Heart left ventricle (tissue), 16 donors: ENCODE measurements around the gene BTBD1. TPM values are rescaled to one million over a fixed set of nuclear protein-coding genes. Genes with fewer than 3 reads are reported as not detected.

Experiments used
- ATAC-seq, 4 donors: fragments of 200-7000 bp; cut with Tn5 transposase; one replicate each; pipeline ENCODE4 v1.9.1; 2020 to 2022; ENCODE audit warnings: moderate library complexity in 4 of 4, mild to moderate bottlenecking in 3 of 4, moderate number of reproducible peaks in 1 of 4
- DNase-seq, 5 donors: peaks; one replicate each; pipeline ENCODE4 v3.0.0-alpha.2; 2020
- H3K27ac ChIP-seq, 12 donors: fragments of 200-600 bp; sonication (generic) in 4 of 12; one replicate each; pipeline versions ENCODE4 v1.5.0 to v1.8.0; 2016 to 2022; ENCODE audit warnings: mild to moderate bottlenecking in 2 of 12
- H3K27me3 ChIP-seq, 9 donors: fragments of 200-600 bp; sonication (generic) in 2 of 9; one replicate each; pipeline versions ENCODE4 v1.5.1 to v1.8.0; 2016 to 2022; ENCODE audit warnings: mild to moderate bottlenecking in 3 of 9
- H3K36me3 ChIP-seq, 9 donors: fragments of 200-600 bp; sonication (generic) in 2 of 9; one replicate each; pipeline versions ENCODE4 v1.5.0 to v1.8.0; 2018 to 2022; ENCODE audit warnings: mild to moderate bottlenecking in 2 of 9
- H3K4me1 ChIP-seq, 12 donors: fragments of 200-600 bp; sonication (generic) in 4 of 12; one replicate each; pipeline versions ENCODE4 v1.5.0 to v1.8.0; 2016 to 2022; ENCODE audit warnings: mild to moderate bottlenecking in 3 of 12
- H3K4me3 ChIP-seq, 12 donors: fragments of 200-600 bp; sonication (generic) in 4 of 12; one replicate each; pipeline versions ENCODE4 v1.5.0 to v1.8.0; 2017 to 2022; ENCODE audit warnings: mild to moderate bottlenecking in 9 of 12, moderate library complexity in 4 of 12
- H3K9me3 ChIP-seq, 12 donors: fragments of 200-600 bp; sonication (generic) in 4 of 12; one replicate each; pipeline versions ENCODE4 v1.5.0 to v1.8.0; 2016 to 2022; ENCODE audit warnings: mild to moderate bottlenecking in 1 of 12
- POLR2A ChIP-seq, 2 donors: fragments of 450-650 bp; IDR thresholded peaks; one replicate each; pipeline ENCODE4 v1.6.1; 2017; ENCODE audit warnings: antibody characterized with exemption in 2 of 2, mild to moderate bottlenecking in 2 of 2, moderate library complexity in 2 of 2
- WGBS, 4 donors: extraction: QIAGEN DNeasy Blood & Tissue Kit in 2 of 4; methylation state at CpG; one replicate each; pipeline versions ENCODE4 v1.1.5 to v1.1.7; 2013 to 2018; 5-methylcytosine and 5-hydroxymethylcytosine counted together
- intact Hi-C, 10 donors: fragments of 100-400 bp; cut with DNase I; formaldehyde crosslinking; loops; one replicate each; pipeline versions ENCODE4 v1.11.1 to v1.14.2; 2022
- polyA plus RNA-seq, 2 donors: library from polyadenylated mRNA; stranded (reverse); fragments of 200-250 nt; gene quantifications; one replicate each; pipeline ENCODE4 v1.2.3, GENCODE V29; 2013
- total RNA-seq, 9 donors: library from RNA; depleted of rRNA in 2 of 9; stranded (reverse); fragments of >200 nt in 2 of 9; fragmentation: NEBNext Ultra II Directional in 3 of 9; extraction: Animal tissue kit (Norgen Biotek cat#: 25700) in 3 of 9; gene quantifications; one replicate each; pipeline versions ENCODE4 v1.1.0 to v1.2.4, GENCODE V29; 2016 to 2023
- TF ChIP-seq, protein P1 (sequence below), 12 donors: fragments of 200-600 bp; sonication (generic) in 4 of 12; IDR thresholded peaks; one replicate each; pipeline versions ENCODE4 v1.5.0 to v1.8.0; 2018 to 2022; ENCODE audit warnings: antibody characterized with exemption in 12 of 12, mild to moderate bottlenecking in 5 of 12
- donor health status: ischemic (EF 13 %, LVEDD 7.1; RV severe dilation, severe dysfunction).
- donor health status: healthy with polysubstance abuse.
- donor health status: DM: no; HTN: yes; CAD: no.
- donor health status: DM: no; HTN: no; CAD: no.
- donor health status: ischemic (EF 25% LVEDD 6.9; RV normal size, moderate dysfunction).
- donor health status: ischemic (EF 25% LVEDD 5.7; RV mildly dilated, moderate dysfunction).
- donor health status: healthy.
- donor health status: DM: yes; HTN: yes; CAD: no.
- donor health status: ischemic (EF 35%, LVEDD 5.7; RV mildly dilated, moderate dysfunction).
- donor health status: nonischemic (EF 11% LVEDD 7.7; RV severe dilation, severe dysfunction).
- donor health status: DM: yes; HTN: yes; CAD: no.
- donor health status: PGD.
- donor health status: ischemic (EF 29% LVEDD 5.4; RV normal size, mild dysfunction).
- donor health status: nonischemic (EF 23%, LVEDD 6.1; RV moderate dilation, normal function).

The BTBD1 gene
- total and polyA plus RNA-seq, 11 donors = 15.2 to 192 (median 136) TPM

DNA sequence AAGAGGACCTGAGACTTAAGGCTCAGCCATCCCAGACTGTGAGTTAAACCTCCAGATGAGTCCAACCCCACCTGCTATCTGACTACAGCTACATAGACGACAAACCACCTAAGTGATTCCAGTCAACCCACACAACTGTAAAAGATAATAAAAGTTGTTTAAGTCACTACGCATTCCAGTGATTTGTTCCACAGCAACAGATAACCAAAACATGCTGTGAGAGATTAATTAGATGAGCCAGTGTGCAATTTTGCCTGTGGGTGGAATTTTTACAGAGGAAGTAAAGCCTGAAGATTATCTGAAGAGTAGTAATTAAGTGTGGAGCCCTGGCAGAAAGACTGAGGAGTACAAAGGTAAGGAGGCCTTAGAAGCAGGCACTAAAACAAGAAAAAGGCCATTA, 5.4 kb downstream of the BTBD1 start:
- H3K27me3 ChIP-seq = no peaks in the 10 kb centered on the region
- intact Hi-C loops = loop anchor here in 5 of 10 donors (10.0 kb wide), 2 partner anchors 47 to 143 kb away; partner anchors contain the start of genes C15orf40 (in 4 of the 5) and HDGFL3 (in 1 of the 5)
- no peaks in the 10 kb centered on the region for H3K9me3 ChIP-seq
- H3K27ac ChIP-seq = no peak overlapping the region
- H3K4me1 ChIP-seq = peaks cover 0 to 81% (median 65%) of the 10 kb centered on the region in 12 donors
- H3K4me3 ChIP-seq = no peak overlapping the region
- 29 to 47% (median 40%) methylated on average over 2 of the region's 2 CpGs for WGBS, 4 donors
- peaks cover 0 to 13% (median 0%) of the 10 kb centered on the region in 9 donors for H3K36me3 ChIP-seq
- DNase-seq = no peak
- no peak for TF ChIP-seq POLR2A (IDR thresholded peaks at IDR 0.05)
- TF ChIP-seq, protein P1, sequence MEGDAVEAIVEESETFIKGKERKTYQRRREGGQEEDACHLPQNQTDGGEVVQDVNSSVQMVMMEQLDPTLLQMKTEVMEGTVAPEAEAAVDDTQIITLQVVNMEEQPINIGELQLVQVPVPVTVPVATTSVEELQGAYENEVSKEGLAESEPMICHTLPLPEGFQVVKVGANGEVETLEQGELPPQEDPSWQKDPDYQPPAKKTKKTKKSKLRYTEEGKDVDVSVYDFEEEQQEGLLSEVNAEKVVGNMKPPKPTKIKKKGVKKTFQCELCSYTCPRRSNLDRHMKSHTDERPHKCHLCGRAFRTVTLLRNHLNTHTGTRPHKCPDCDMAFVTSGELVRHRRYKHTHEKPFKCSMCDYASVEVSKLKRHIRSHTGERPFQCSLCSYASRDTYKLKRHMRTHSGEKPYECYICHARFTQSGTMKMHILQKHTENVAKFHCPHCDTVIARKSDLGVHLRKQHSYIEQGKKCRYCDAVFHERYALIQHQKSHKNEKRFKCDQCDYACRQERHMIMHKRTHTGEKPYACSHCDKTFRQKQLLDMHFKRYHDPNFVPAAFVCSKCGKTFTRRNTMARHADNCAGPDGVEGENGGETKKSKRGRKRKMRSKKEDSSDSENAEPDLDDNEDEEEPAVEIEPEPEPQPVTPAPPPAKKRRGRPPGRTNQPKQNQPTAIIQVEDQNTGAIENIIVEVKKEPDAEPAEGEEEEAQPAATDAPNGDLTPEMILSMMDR (IDR thresholded peaks at IDR 0.05) = no peak
- no peak for ATAC-seq

DNA sequence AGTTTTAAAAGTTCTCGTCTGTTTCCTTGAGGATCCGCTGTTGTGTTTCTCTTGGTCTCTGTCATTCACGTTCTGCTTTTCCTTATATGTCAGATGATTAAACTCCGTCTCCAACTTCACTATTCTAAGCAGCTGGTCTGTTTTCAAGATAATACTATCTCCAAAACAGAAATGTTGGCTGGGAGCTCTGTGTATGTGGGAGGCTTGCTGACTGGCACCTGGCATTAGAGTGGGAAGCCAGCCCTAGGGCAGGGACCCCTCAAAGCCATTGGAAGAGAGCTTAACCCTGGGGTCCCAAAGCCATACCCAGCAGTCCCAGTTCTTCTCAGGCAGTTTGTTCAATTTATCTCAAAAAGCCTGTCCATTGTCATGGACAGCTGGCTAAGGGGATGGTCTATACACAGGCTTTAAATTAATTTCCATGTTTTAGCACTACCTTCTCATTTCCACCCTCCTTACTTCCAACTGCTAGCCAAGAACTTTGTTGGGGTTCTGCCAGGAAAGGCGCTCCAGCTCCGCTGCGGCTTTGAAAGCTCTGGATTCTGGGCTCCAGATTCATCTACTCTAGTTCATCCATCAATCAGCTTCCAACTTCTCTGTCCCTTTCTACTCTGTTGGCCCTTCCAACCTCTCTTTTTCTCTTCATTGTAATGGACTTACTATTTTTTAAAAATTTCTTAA, 9.2 kb downstream of the BTBD1 start:
- Histone ChIP-seq H3K27me3 (no peaks in the 10 kb centered on the region), H3K27ac (peak overlapping the region in 8 of 12 donors; percentile 12 to 59 (median 34)), H3K4me1 (peaks cover 0 to 51% (median 36%) of the 10 kb centered on the region in 12 donors), H3K4me3 (peak overlapping the region in 1 of 12 donors; percentile 11), H3K36me3 (peaks cover 0 to 49% (median 33%) of the 10 kb centered on the region in 9 donors), H3K9me3 (no peaks in the 10 kb centered on the region)
- peak; percentile 68 to 87 (median 74) for ATAC-seq
- WGBS, 4 donors = 34 to 36% (median 34%) methylated on average over 7 of the region's 7 CpGs
- peak in 4 of 5 donors; percentile 30 to 44 (median 39) for DNase-seq
- TF ChIP-seq, protein P1 (IDR thresholded peaks at IDR 0.05) = no peak
- no peak for TF ChIP-seq POLR2A (IDR thresholded peaks at IDR 0.05)
- intact Hi-C loops = no loop called here

DNA sequence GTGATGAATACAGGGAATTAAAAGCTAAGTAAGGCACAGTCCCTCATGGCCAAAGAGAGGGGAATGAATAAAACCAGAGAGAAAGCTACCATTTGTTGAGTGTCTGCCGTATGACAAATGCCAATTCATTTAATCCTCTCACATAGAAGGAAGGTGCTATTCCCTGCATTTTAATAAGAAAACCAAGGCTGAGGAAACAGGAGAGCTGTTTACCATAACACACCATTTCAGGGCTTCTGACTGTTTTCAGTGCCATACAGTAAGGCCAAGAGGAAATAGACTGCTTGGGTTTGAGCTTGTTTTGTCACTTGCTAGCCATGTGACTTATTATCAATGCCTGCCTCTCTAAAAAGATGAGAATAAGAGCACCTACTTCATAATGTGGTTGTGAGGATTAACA, 10.1 kb downstream of the BTBD1 start:
- peaks cover 0 to 42% (median 29%) of the 10 kb centered on the region in 12 donors for H3K4me1 ChIP-seq
- no peak for ATAC-seq
- intact Hi-C loops = no loop called here

DNA sequence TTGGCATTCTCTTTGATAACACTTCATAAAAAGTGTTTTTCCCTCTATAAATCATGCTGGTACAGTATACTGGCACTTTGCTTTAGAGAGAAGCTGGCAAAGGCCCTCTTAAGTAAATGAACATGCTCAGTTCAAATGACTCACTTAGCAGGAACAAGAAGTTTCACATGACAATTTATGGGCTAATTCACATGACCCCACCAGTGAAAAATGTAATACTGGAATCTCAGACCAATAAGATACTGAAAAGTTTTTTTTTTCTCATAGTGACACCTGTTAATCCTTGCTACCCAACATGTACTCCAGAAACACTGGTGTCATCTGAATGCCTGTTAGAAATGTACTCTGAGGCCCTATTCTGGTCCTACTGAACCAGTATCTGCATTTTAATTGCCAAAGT, 13.9 kb downstream of the BTBD1 start:
- Histone ChIP-seq H3K27me3 (no peaks in the 10 kb centered on the region), H3K36me3 (peaks cover 0 to 75% (median 64%) of the 10 kb centered on the region in 9 donors), H3K4me1 (peaks cover 0 to 15% (median 13%) of the 10 kb centered on the region in 12 donors), H3K9me3 (no peaks in the 10 kb centered on the region), H3K4me3 (no peak overlapping the region), H3K27ac (no peak overlapping the region)
- ATAC-seq = no peak
- TF ChIP-seq, protein P1 (IDR thresholded peaks at IDR 0.05) = no peak
- no peak for TF ChIP-seq POLR2A (IDR thresholded peaks at IDR 0.05)
- intact Hi-C loops = no loop called here
- no peak for DNase-seq

More for the DNA sequence above, 10.1 kb downstream of the BTBD1 start:
- Histone ChIP-seq H3K36me3 (peaks cover 0 to 54% (median 36%) of the 10 kb centered on the region in 9 donors), H3K27ac (peak overlapping the region in 1 of 12 donors; percentile 59), H3K27me3 (no peaks in the 10 kb centered on the region), H3K9me3 (no peaks in the 10 kb centered on the region), H3K4me3 (no peak overlapping the region)
- WGBS, 4 donors = 57 to 81% (median 68%) methylated on average over 1 of the region's 1 CpG
- no peak for DNase-seq
- no peak for TF ChIP-seq POLR2A (IDR thresholded peaks at IDR 0.05)
- TF ChIP-seq, protein P1 (IDR thresholded peaks at IDR 0.05) = no peak
